Rectal smooth muscle tissue (tissue), 1 donor: ENCODE data around the gene CDKAL1.
"Not testable (repeated sequence)": the region's sequence is repeated elsewhere in the genome, so short reads cannot be mapped to it uniquely, and the experiment has no call there.

Source experiments
- H3K27ac ChIP-seq: one replicate; pipeline ENCODE4 v1.7.0; 2013; ENCODE audit warnings: low read depth, low read length, inconsistent platforms
- H3K27me3 ChIP-seq: one replicate; pipeline ENCODE4 v1.7.0; 2013; ENCODE audit warnings: low read length; ENCODE audit not compliant: control insufficient read depth, insufficient read depth
- H3K36me3 ChIP-seq: one replicate; pipeline ENCODE4 v1.7.0; 2013; ENCODE audit warnings: low read length; ENCODE audit not compliant: control insufficient read depth, insufficient read depth
- H3K4me1 ChIP-seq: one replicate; pipeline ENCODE4 v1.7.0; 2013; ENCODE audit warnings: low read length; ENCODE audit not compliant: control insufficient read depth, insufficient read depth
- H3K4me3 ChIP-seq: one replicate; pipeline ENCODE4 v1.7.0; 2013; ENCODE audit warnings: low read length
- H3K9ac ChIP-seq: one replicate; pipeline ENCODE4 v1.7.0; 2013; ENCODE audit warnings: low read length

CDKAL1 gene

GRCh38 chr6:21188505-21189223 is 654.4 kb downstream of the CDKAL1 start:
- Histone ChIP-seq H3K36me3 (no peaks in the 10 kb centered on the region), H3K27ac (no peak overlapping the region)

DNA sequence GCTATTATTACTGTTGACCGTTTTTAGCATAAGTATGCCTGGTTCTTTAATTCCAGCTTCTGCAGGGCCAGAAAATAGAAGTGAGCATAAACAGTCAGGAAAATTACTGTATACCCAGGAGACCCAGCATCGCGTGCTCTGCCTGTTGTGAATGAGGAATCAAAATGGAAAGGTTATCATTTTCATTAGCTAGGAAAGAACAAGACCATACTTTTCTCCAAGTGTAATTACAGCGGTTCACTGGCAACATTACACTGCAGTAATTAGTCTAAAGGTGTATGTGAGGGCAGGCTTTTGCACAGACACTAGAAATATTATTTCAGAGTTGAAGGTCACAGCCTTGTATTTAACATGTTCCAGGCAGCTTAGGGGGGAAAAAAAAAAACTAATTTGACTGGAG is 655.5 kb downstream of the CDKAL1 start:
- no peak overlapping the region for H3K4me3 ChIP-seq
- no peaks in the 10 kb centered on the region for H3K36me3 ChIP-seq
- peaks cover 2% of the 10 kb centered on the region for H3K4me1 ChIP-seq
- no peak overlapping the region for H3K27ac ChIP-seq
- no peak overlapping the region for H3K9ac ChIP-seq
- no peaks in the 10 kb centered on the region for H3K27me3 ChIP-seq

More at GRCh38 chr6:21188505-21189223, 654.4 kb downstream of the CDKAL1 start:
- Histone ChIP-seq H3K4me1 (peaks cover 2% of the 10 kb centered on the region), H3K27me3 (no peaks in the 10 kb centered on the region), H3K9ac (no peak overlapping the region), H3K4me3 (no peak overlapping the region)

- Histone ChIP-seq H3K36me3 (no peaks in the 10 kb centered on the region), H3K4me3 (no peak overlapping the region), H3K27ac (no peak overlapping the region), H3K27me3 (no peaks in the 10 kb centered on the region), H3K4me1 (peaks cover 4% of the 10 kb centered on the region), H3K9ac (no peak overlapping the region)
These were observed 656.4 kb downstream of the CDKAL1 start for GRCh38 chr6:21190701-21191100.

GRCh38 chr6:21193790-21194475 is 659.7 kb downstream of the CDKAL1 start:
- Histone ChIP-seq H3K27ac (no peak overlapping the region), H3K4me3 (no peak overlapping the region), H3K9ac (no peak overlapping the region), H3K36me3 (no peaks in the 10 kb centered on the region), H3K27me3 (no peaks in the 10 kb centered on the region), H3K4me1 (peaks cover 4% of the 10 kb centered on the region)

DNA sequence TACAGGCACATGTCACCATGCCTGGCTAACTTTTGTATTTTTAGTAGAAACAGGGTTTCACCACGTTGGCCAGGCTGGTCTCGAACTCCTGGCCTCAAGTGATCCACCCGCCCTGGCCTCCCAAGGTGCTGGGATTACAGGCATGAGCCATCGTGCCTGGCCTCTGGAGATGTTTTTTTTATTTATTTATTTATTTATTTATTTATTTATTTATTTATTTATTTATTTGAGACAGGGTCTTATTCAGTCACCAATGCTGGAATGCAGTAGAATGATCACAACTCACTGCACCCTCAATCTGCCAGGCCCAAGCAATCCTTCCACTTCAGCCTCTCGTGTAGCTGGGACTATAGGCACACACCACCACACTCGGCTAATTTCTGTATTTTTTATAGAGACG is 661.0 kb downstream of the CDKAL1 start:
- H3K9ac ChIP-seq, result not testable (repeated sequence)

GRCh38 chr6:21198032-21198640 is 663.9 kb downstream of the CDKAL1 start:
- Histone ChIP-seq H3K27ac (no peak overlapping the region), H3K4me3 (no peak overlapping the region), H3K27me3 (no peaks in the 10 kb centered on the region), H3K9ac (no peak overlapping the region), H3K4me1 (peaks cover 6% of the 10 kb centered on the region), H3K36me3 (no peaks in the 10 kb centered on the region)

More for the DNA sequence above, 661.0 kb downstream of the CDKAL1 start:
- not testable (repeated sequence) for H3K27ac ChIP-seq, H3K36me3 ChIP-seq, H3K4me3 ChIP-seq, H3K4me1 ChIP-seq, H3K27me3 ChIP-seq

- no peaks in the 10 kb centered on the region for H3K27me3 ChIP-seq
- H3K27ac ChIP-seq, result no peak overlapping the region
- H3K4me3 ChIP-seq, result no peak overlapping the region
- no peak overlapping the region for H3K9ac ChIP-seq
- no peaks in the 10 kb centered on the region for H3K36me3 ChIP-seq
- peaks cover 6% of the 10 kb centered on the region for H3K4me1 ChIP-seq
These were observed 665.0 kb downstream of the CDKAL1 start for GRCh38 chr6:21199262-21199661.

- Histone ChIP-seq H3K9ac (no peak overlapping the region), H3K4me1 (peaks cover 6% of the 10 kb centered on the region), H3K36me3 (no peaks in the 10 kb centered on the region), H3K27me3 (no peaks in the 10 kb centered on the region), H3K27ac (no peak overlapping the region), H3K4me3 (no peak overlapping the region)
These were observed 666.0 kb downstream of the CDKAL1 start for GRCh38 chr6:21200134-21200870.

- H3K4me3 ChIP-seq, result no peak overlapping the region
- H3K4me1 ChIP-seq, result peaks cover 4% of the 10 kb centered on the region
- no peak overlapping the region for H3K9ac ChIP-seq
- no peak overlapping the region for H3K27ac ChIP-seq
- H3K36me3 ChIP-seq, result no peaks in the 10 kb centered on the region
- no peaks in the 10 kb centered on the region for H3K27me3 ChIP-seq
These were observed 666.9 kb downstream of the CDKAL1 start for GRCh38 chr6:21201187-21201586.

GRCh38 chr6:21201637-21202350 is 667.5 kb downstream of the CDKAL1 start:
- Histone ChIP-seq H3K27me3 (no peaks in the 10 kb centered on the region), H3K27ac (no peak overlapping the region), H3K4me1 (peaks cover 4% of the 10 kb centered on the region), H3K9ac (no peak overlapping the region), H3K4me3 (no peak overlapping the region), H3K36me3 (no peaks in the 10 kb centered on the region)

- Histone ChIP-seq H3K27ac (no peak overlapping the region), H3K9ac (no peak overlapping the region), H3K36me3 (no peaks in the 10 kb centered on the region), H3K4me3 (no peak overlapping the region), H3K4me1 (peaks cover 4% of the 10 kb centered on the region), H3K27me3 (no peaks in the 10 kb centered on the region)
These were observed 668.3 kb downstream of the CDKAL1 start for GRCh38 chr6:21202521-21202920.

DNA sequence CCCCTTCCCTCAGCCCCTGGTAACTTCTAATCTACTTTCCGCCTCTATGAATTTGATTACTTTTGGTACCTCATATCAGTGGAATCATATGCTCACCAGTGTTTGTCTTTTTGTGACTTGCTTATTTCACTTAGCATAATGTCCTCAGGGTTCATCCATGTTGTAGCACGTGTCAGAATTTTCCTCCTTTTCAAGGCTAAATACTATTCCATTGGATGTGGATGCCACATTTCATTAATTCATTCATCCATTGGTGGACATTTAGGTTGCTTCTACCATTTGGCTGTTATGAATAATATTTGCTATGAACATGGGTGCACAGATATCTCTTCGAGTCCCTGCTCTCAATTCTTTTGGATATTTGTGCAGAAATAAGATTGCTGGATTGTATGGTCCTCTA is 670.7 kb downstream of the CDKAL1 start:
- Histone ChIP-seq H3K27ac (no peak overlapping the region), H3K4me3 (no peak overlapping the region), H3K4me1 (peaks cover 4% of the 10 kb centered on the region), H3K9ac (no peak overlapping the region), H3K36me3 (no peaks in the 10 kb centered on the region), H3K27me3 (no peaks in the 10 kb centered on the region)
